ENCODE measurements around the gene SERPINI2.

The SERPINI2 gene

GRCh38 chr3:167480748-167481147, 6.9 kb upstream of the SERPINI2 start:
- H3K4me3 ChIP-seq (ENCODE audit: low read depth, low read length): no peak overlapping the region
- no peak for TF ChIP-seq CTCF (IDR thresholded peaks at IDR 0.05; ENCODE audit: borderline replicate concordance, insufficient read depth, low read depth, low read length)

GRCh38 chr3:167469381-167469780, 4.5 kb downstream of the SERPINI2 start:
- no peak overlapping the region for H3K4me3 ChIP-seq (ENCODE audit: low read depth, low read length)
- TF ChIP-seq CTCF (IDR thresholded peaks at IDR 0.05; ENCODE audit: borderline replicate concordance, insufficient read depth, low read depth, low read length): no peak

- no peak overlapping the region for H3K4me3 ChIP-seq (ENCODE audit: low read depth, low read length)
- TF ChIP-seq CTCF (IDR thresholded peaks at IDR 0.05; ENCODE audit: borderline replicate concordance, insufficient read depth, low read depth, low read length): no peak
Observed at GRCh38 chr3:167467848-167468611, 5.8 kb downstream of the SERPINI2 start.

GRCh38 chr3:167466966-167467365, 6.9 kb downstream of the SERPINI2 start:
- no peak overlapping the region for H3K4me3 ChIP-seq (ENCODE audit: low read depth, low read length)
- no peak for TF ChIP-seq CTCF (IDR thresholded peaks at IDR 0.05; ENCODE audit: borderline replicate concordance, insufficient read depth, low read depth, low read length)

- no peak for TF ChIP-seq CTCF (IDR thresholded peaks at IDR 0.05; ENCODE audit: borderline replicate concordance, insufficient read depth, low read depth, low read length)
Observed at GRCh38 chr3:167456157-167456799, 17.6 kb downstream of the SERPINI2 start.

GRCh38 chr3:167453815-167454214, 20.0 kb downstream of the SERPINI2 start:
- no peak for TF ChIP-seq CTCF (IDR thresholded peaks at IDR 0.05; ENCODE audit: borderline replicate concordance, insufficient read depth, low read depth, low read length)
- H3K4me3 ChIP-seq (ENCODE audit: low read depth, low read length): no peak overlapping the region

More at GRCh38 chr3:167456157-167456799, 17.6 kb downstream of the SERPINI2 start:
- H3K4me3 ChIP-seq (ENCODE audit: low read depth, low read length): no peak overlapping the region

GRCh38 chr3:167451282-167451681, 22.6 kb downstream of the SERPINI2 start:
- no peak overlapping the region for H3K4me3 ChIP-seq (ENCODE audit: low read depth, low read length)
- TF ChIP-seq CTCF (IDR thresholded peaks at IDR 0.05; ENCODE audit: borderline replicate concordance, insufficient read depth, low read depth, low read length): no peak
